ENCODE results near the gene ARIH1. TPM values are rescaled to one million over a fixed set of nuclear protein-coding genes. Genes with fewer than 3 reads are reported as not detected.

The ARIH1 gene
- total RNA-seq, 1 donor from 2014 or later: 172 TPM

Other genes with a start within 250 kb of the ARIH1 start
- gene PKM, start 243.1 kb upstream of the ARIH1 start, total RNA-seq: 602 and 617 TPM in 2 replicates
- 93.9 and 97.8 TPM in 2 replicates for gene PARP6, start 201.8 kb upstream of the ARIH1 start, total RNA-seq
- 0.65 and 0.86 TPM in 2 replicates for gene CELF6, start 154.2 kb upstream of the ARIH1 start, total RNA-seq
- 280 TPM in 2 replicates for gene HEXA, start 98.3 kb upstream of the ARIH1 start, total RNA-seq
- gene TMEM202, start 76.0 kb upstream of the ARIH1 start, total RNA-seq: not detected in 2 replicates
- gene GOLGA6B, start 180.4 kb downstream of the ARIH1 start, total RNA-seq: not detected in 2 replicates
- not detected in 2 replicates for gene HIGD2B, start 211.9 kb downstream of the ARIH1 start, total RNA-seq
- 24.7 and 30.5 TPM in 2 replicates for gene BBS4, start 211.9 kb downstream of the ARIH1 start, total RNA-seq

All from osteocyte (in vitro differentiated cells).